RWPE1 (cell line): Measurements from ENCODE around the gene APBB2.

Experiments used
- CTCF ChIA-PET: fragments of 350-600 bp; sonication (Branson Sonifier 250); formaldehyde crosslinking; extraction: SDS; loops from one replicate; lab custom pipeline; 2021; lab: Yijun Ruan, JAX
- POLR2A ChIA-PET: fragments of 400-600 bp; formaldehyde crosslinking; extraction: SDS; loops from one replicate; lab custom pipeline; 2020; ENCODE audit warnings: antibody characterized with exemption; ENCODE audit not compliant: low non-redundant PET; lab: Yijun Ruan, JAX
- DNase-seq: peaks from one replicate; pipeline ENCODE4 v3.0.0; 2012; ENCODE audit warnings: low spot score
- H3K27ac ChIP-seq: fragments of 450-650 bp; 2 replicates; pipeline ENCODE4 v1.5.1; 2017
- CTCF ChIP-seq: fragments of 450-650 bp; conservative IDR thresholded peaks from 2 replicates; pipeline ENCODE4 v1.5.1; 2017; ENCODE audit warnings: low read depth, mild to moderate bottlenecking

APBB2 gene

GRCh38 chr4:40890199-40890598, 324.1 kb downstream of the APBB2 start:
- no peak overlapping the region for H3K27ac ChIP-seq
- CTCF ChIA-PET, result no interaction called here
- no peak for TF ChIP-seq CTCF
- no peak for DNase-seq
- POLR2A ChIA-PET, result no interaction called here

GRCh38 chr4:40888933-40889332, 325.4 kb downstream of the APBB2 start:
- ChIA-PET POLR2A (no interaction called here), CTCF (interaction anchor here (0.6 to 2.0 kb wide), 2 partner anchors 9 to 356 kb away, joined by 4 to 9 read pairs; no protein-coding TSS in a partner anchor)
- DNase-seq, result no peak
- no peak for TF ChIP-seq CTCF
- H3K27ac ChIP-seq, result no peak overlapping the region

- no peak for TF ChIP-seq CTCF
- ChIA-PET POLR2A (no interaction called here), CTCF (interaction anchor here (2.0 kb wide), 1 partner anchor 10 kb away, joined by 9 read pairs; no protein-coding TSS in a partner anchor)
- H3K27ac ChIP-seq, result no peak overlapping the region
- no peak for DNase-seq
These were observed 326.6 kb downstream of the APBB2 start for GRCh38 chr4:40887764-40888131.

- CTCF ChIA-PET, result interaction anchor here (0.5 to 2.0 kb wide), 2 partner anchors 11 to 1410 kb away, joined by 3 to 9 read pairs; no protein-coding TSS in a partner anchor
- DNase-seq, result no peak
- H3K27ac ChIP-seq, result no peak overlapping the region
- TF ChIP-seq CTCF, result no peak
- POLR2A ChIA-PET, result no interaction called here
These were observed 327.2 kb downstream of the APBB2 start for GRCh38 chr4:40886931-40887763.

GRCh38 chr4:40881851-40882250, 332.5 kb downstream of the APBB2 start:
- TF ChIP-seq CTCF, result no peak
- no peak for DNase-seq
- H3K27ac ChIP-seq, result no peak overlapping the region
- ChIA-PET CTCF (interaction anchor here (1.2 kb wide), 1 partner anchor 43 kb away, joined by 3 read pairs; no protein-coding TSS in a partner anchor), POLR2A (interaction anchor here (0.7 kb wide), 1 partner anchor 615 kb away, joined by 4 read pairs; no protein-coding TSS in a partner anchor)

- no peak for TF ChIP-seq CTCF
- ChIA-PET CTCF (interaction anchor here (0.7 kb wide), 1 partner anchor 269 kb away, joined by 6 read pairs; no protein-coding TSS in a partner anchor), POLR2A (interaction anchor here (0.7 kb wide), 1 partner anchor 615 kb away, joined by 4 read pairs; no protein-coding TSS in a partner anchor)
- no peak overlapping the region for H3K27ac ChIP-seq
- no peak for DNase-seq
These were observed 333.2 kb downstream of the APBB2 start for GRCh38 chr4:40881096-40881495.
